HCT116 (cell line): ENCODE data around the gene DPF3. TPM values are rescaled to one million over a fixed set of nuclear protein-coding genes. Genes with fewer than 3 reads are reported as not detected.

Experiments used
- ATAC-seq: fragments of 200-7000 bp; cut with Tn5 transposase; 2 replicates; pipeline ENCODE4 v1.9.1; 2020; ENCODE audit warnings: mild to moderate bottlenecking, moderate library complexity
- BruUV-seq: library from RNA; stranded (reverse); fragments of 400-500 nt; replicated peaks from 2 replicates; lab custom pipeline; 2021; lab: Mats Ljungman, UMichigan
- CTCF ChIA-PET: fragments of 300-600 bp; sonication (Branson Sonifier 250); formaldehyde crosslinking; loops from one replicate; lab custom pipeline; 2021; ENCODE audit warnings: antibody characterized with exemption; lab: Charles Lee
- POLR2A ChIA-PET: fragments of 300-600, 350-600 bp; sonication (Branson Sonifier 250); formaldehyde crosslinking; loops from one replicate; lab custom pipeline; 2021; ENCODE audit warnings: antibody characterized with exemption; lab: Charles Lee
- RAD21 ChIA-PET, 2 experiments: fragments of 300-600 bp; sonication (Branson Sonifier 250); formaldehyde crosslinking; loops; one replicate each; lab custom pipeline; 2023; ENCODE audit warnings: low total read pairs in 2 of 2; ENCODE audit not compliant: uncharacterized antibody in 2 of 2, unreplicated experiment in 2 of 2, low non-redundant PET in 1 of 2; lab: Charles Lee
- DNase-seq: peaks from one replicate; pipeline ENCODE4 v3.0.0-alpha.2; 2010; ENCODE audit warnings: low read depth, low spot score
- H2AFZ ChIP-seq: fragments of 200-600 bp; shearing (Covaris generic), sonication (generic); 2 replicates; pipeline ENCODE4 v1.6.1; 2017; ENCODE audit warnings: low read depth, mixed run types, mixed read lengths, antibody characterized with exemption, low read length; ENCODE audit not compliant: poor library complexity, severe bottlenecking
- H3K27ac ChIP-seq: 2 replicates; pipeline ENCODE4 v1.5.1; 2012; ENCODE audit warnings: low read depth, low read length
- H3K27me3 ChIP-seq: fragments of 200-600 bp; sonication (generic); 2 replicates; pipeline ENCODE4 v1.6.1; 2016; ENCODE audit warnings: mixed run types, low read length, mixed read lengths; ENCODE audit not compliant: insufficient read depth
- H3K36me3 ChIP-seq, 2 experiments: fragments of 200-500 bp in 1 of 2; fragments of 200-600 bp in 1 of 2; sonication (Bioruptor generic) in 1 of 2; sonication (generic) in 1 of 2; 2 replicates each; pipeline versions ENCODE4 v1.5.1 to v1.6.1; 2014 to 2016; ENCODE audit warnings: low read length in 2 of 2, inconsistent platforms in 1 of 2, mixed read lengths in 1 of 2, mixed run types in 1 of 2; ENCODE audit not compliant: insufficient read depth in 2 of 2, control insufficient read depth in 1 of 2
- H3K4me1 ChIP-seq, 2 experiments: fragments of 200-600 bp in 1 of 2; sonication (generic) in 1 of 2; 2 replicates each; pipeline versions ENCODE4 v1.5.1 to v1.6.1; 2012 to 2017; ENCODE audit warnings: low read length in 2 of 2, inconsistent platforms in 1 of 2, mild to moderate bottlenecking in 1 of 2, mixed read lengths in 1 of 2, mixed run types in 1 of 2, moderate library complexity in 1 of 2; ENCODE audit not compliant: insufficient read depth in 2 of 2, control insufficient read depth in 1 of 2
- H3K4me2 ChIP-seq: fragments of 200-600 bp; sonication (generic); 2 replicates; pipeline ENCODE4 v1.6.1; 2017; ENCODE audit warnings: mixed run types, low read length, mixed read lengths
- H3K4me3 ChIP-seq, 2 experiments: fragments of 200-600 bp in 1 of 2; sonication (generic) in 1 of 2; replicated peaks in 1 of 2; 2 replicates each; pipeline ENCODE4 v1.5.1; 2011 to 2016; ENCODE audit warnings: low read length in 2 of 2, control low read depth in 1 of 2, low read depth in 1 of 2, mild to moderate bottlenecking in 1 of 2, mixed read lengths in 1 of 2, mixed run types in 1 of 2
- H3K79me2 ChIP-seq: fragments of 200-600 bp; sonication (generic); 2 replicates; pipeline ENCODE4 v1.6.1; 2017; ENCODE audit warnings: mild to moderate bottlenecking, mixed run types, low read length, moderate library complexity, mixed read lengths; ENCODE audit not compliant: insufficient read depth
- H3K9ac ChIP-seq: fragments of 200-600 bp; sonication (generic); 2 replicates; pipeline ENCODE4 v1.6.1; 2016; ENCODE audit warnings: low read length, mixed read lengths
- H3K9me2 ChIP-seq: fragments of 200-600 bp; sonication (generic), shearing (Covaris generic); 2 replicates; pipeline ENCODE4 v1.6.1; 2017; ENCODE audit warnings: mixed run types, mild to moderate bottlenecking, moderate library complexity; ENCODE audit not compliant: insufficient read depth
- H3K9me3 ChIP-seq, 2 experiments: fragments of 200-500 bp in 1 of 2; fragments of 200-600 bp in 1 of 2; sonication (Bioruptor generic) in 1 of 2; sonication (generic) in 1 of 2; 2 replicates each; pipeline ENCODE4 v1.6.1; 2014 to 2017; ENCODE audit warnings: low read length in 2 of 2, mixed read lengths in 2 of 2, inconsistent platforms in 1 of 2, low read depth in 1 of 2, mild to moderate bottlenecking in 1 of 2, mixed run types in 1 of 2, moderate library complexity in 1 of 2; ENCODE audit not compliant: control insufficient read depth in 1 of 2, insufficient read depth in 1 of 2
- H4K20me1 ChIP-seq: fragments of 200-600 bp; sonication (generic), shearing (Covaris generic); 2 replicates; pipeline ENCODE4 v1.6.1; 2017; ENCODE audit warnings: mixed run types, mild to moderate bottlenecking, moderate library complexity; ENCODE audit not compliant: insufficient read depth
- CBX3 ChIP-seq: IDR thresholded peaks from 2 replicates; pipeline ENCODE4 v1.6.1; 2012; ENCODE audit warnings: low read depth
- EZH2phosphoT487 ChIP-seq: fragments of 200-600 bp; IDR thresholded peaks from 2 replicates; pipeline ENCODE4 v1.6.1; 2018; ENCODE audit warnings: antibody characterized with exemption, borderline replicate concordance
- JUND ChIP-seq: IDR thresholded peaks from 2 replicates; pipeline ENCODE4 v1.6.1; 2012
- POLR2AphosphoS5 ChIP-seq: IDR thresholded peaks from 2 replicates; pipeline ENCODE4 v1.6.1; 2011; ENCODE audit warnings: mild to moderate bottlenecking, low read depth, low read length, moderate library complexity
- RAD21 ChIP-seq: IDR thresholded peaks from 2 replicates; pipeline ENCODE4 v1.6.1; 2012; ENCODE audit warnings: low read depth, mild to moderate bottlenecking
- SIN3A ChIP-seq: IDR thresholded peaks from 2 replicates; pipeline ENCODE4 v1.6.1; 2012; ENCODE audit warnings: low read depth
- SRF ChIP-seq: IDR thresholded peaks from 2 replicates; pipeline ENCODE4 v1.6.1; 2012; ENCODE audit warnings: low read depth
- YY1 ChIP-seq: IDR thresholded peaks from 2 replicates; pipeline ENCODE4 v1.6.1; 2011; ENCODE audit warnings: low read length, low read depth, moderate library complexity, mild to moderate bottlenecking; ENCODE audit not compliant: insufficient replicate concordance; ENCODE audit errors: extremely low read depth
- ZFX ChIP-seq: fragments of 450-650 bp; IDR thresholded peaks from 2 replicates; pipeline ENCODE4 v1.6.1; 2017
- intact Hi-C: fragments of 100-400 bp; cut with micrococcal nuclease; formaldehyde crosslinking; loops from 2 replicates; pipeline ENCODE4 v1.10.0; 2022
- total RNA-seq: library from RNA; stranded (reverse); gene quantifications from one replicate; pipeline ENCODE4 v1.2.1, GENCODE V29; 2021; ENCODE audit not compliant: unreplicated experiment
- TF ChIP-seq, protein P1 (sequence below): IDR thresholded peaks from 2 replicates; pipeline ENCODE4 v1.6.1; 2012
- TF ChIP-seq, protein P2 (sequence below): IDR thresholded peaks from 2 replicates; pipeline ENCODE4 v1.6.1; 2011; ENCODE audit warnings: mild to moderate bottlenecking, low read length, moderate library complexity; ENCODE audit not compliant: insufficient replicate concordance; ENCODE audit errors: extremely low read depth
- TF ChIP-seq, protein P3 (sequence below): IDR thresholded peaks from 2 replicates; pipeline ENCODE4 v1.6.1; 2012

DPF3 gene
- total RNA-seq, 1 experiment from 2014 or later, result 0.27 TPM

GRCh38 chr14:72889366-72889765 lies 4.5 kb downstream of the DPF3 start:
- H3K9me3 ChIP-seq, result no peaks in the 10 kb centered on the region
- H3K36me3 ChIP-seq, result no peaks in the 10 kb centered on the region
- POLR2A ChIA-PET, result no interaction called here
- no TSS peak for BruUV-seq
- TF ChIP-seq EZH2phosphoT487 (no peak), CBX3 (no peak), JUND (no peak), RAD21 (no peak), SIN3A (no peak), YY1 (no peak), SRF (no peak), ZFX (no peak), POLR2AphosphoS5 (no peak)
- TF ChIP-seq, protein P1, sequence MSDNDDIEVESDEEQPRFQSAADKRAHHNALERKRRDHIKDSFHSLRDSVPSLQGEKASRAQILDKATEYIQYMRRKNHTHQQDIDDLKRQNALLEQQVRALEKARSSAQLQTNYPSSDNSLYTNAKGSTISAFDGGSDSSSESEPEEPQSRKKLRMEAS, result no peak
- TF ChIP-seq, protein P2, sequence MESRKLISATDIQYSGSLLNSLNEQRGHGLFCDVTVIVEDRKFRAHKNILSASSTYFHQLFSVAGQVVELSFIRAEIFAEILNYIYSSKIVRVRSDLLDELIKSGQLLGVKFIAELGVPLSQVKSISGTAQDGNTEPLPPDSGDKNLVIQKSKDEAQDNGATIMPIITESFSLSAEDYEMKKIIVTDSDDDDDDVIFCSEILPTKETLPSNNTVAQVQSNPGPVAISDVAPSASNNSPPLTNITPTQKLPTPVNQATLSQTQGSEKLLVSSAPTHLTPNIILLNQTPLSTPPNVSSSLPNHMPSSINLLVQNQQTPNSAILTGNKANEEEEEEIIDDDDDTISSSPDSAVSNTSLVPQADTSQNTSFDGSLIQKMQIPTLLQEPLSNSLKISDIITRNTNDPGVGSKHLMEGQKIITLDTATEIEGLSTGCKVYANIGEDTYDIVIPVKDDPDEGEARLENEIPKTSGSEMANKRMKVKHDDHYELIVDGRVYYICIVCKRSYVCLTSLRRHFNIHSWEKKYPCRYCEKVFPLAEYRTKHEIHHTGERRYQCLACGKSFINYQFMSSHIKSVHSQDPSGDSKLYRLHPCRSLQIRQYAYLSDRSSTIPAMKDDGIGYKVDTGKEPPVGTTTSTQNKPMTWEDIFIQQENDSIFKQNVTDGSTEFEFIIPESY, result no peak
- TF ChIP-seq, protein P3, sequence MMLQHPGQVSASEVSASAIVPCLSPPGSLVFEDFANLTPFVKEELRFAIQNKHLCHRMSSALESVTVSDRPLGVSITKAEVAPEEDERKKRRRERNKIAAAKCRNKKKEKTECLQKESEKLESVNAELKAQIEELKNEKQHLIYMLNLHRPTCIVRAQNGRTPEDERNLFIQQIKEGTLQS, result no peak
- TF ChIP-seq, all 23 proteins: peak for 0
- Histone ChIP-seq H4K20me1 (no peaks in the 10 kb centered on the region), H3K4me3 (no peak overlapping the region), H3K27me3 (peaks cover 12% of the 10 kb centered on the region; the same call in 1 of the 2 replicates), H3K4me2 (no peak overlapping the region), H3K79me2 (no peaks in the 10 kb centered on the region), H3K4me1 (peaks cover 0 to 11% of the 10 kb centered on the region in 2 experiments; a peak in 2 of 4 replicates), H3K27ac (no peak overlapping the region), H2AFZ (no peak overlapping the region), H3K9me2 (no peaks in the 10 kb centered on the region), H3K9ac (no peak overlapping the region)
- ATAC-seq (no peak), DNase-seq (no peak)
- intact Hi-C loops, result no loop called here
- CTCF ChIA-PET, result no interaction called here
- RAD21 ChIA-PET, result no interaction called here
